HL-60 (cell line): ENCODE results near the gene CGRRF1.

Experiments used
- CTCF ChIP-seq: IDR thresholded peaks from one replicate; pipeline ENCODE4 v1.5.1; 2011; ENCODE audit warnings: low read length, control low read depth, inconsistent platforms; ENCODE audit not compliant: insufficient read depth
- GABPA ChIP-seq: IDR thresholded peaks from 2 replicates; pipeline ENCODE4 v1.6.1; 2012; ENCODE audit warnings: low read depth
- POLR2AphosphoS5 ChIP-seq: IDR thresholded peaks from 2 replicates; pipeline ENCODE4 v1.6.1; 2012; ENCODE audit warnings: low read depth
- REST ChIP-seq: IDR thresholded peaks from 2 replicates; pipeline ENCODE4 v1.6.1; 2012; ENCODE audit warnings: low read depth; ENCODE audit not compliant: insufficient replicate concordance
- SPI1 ChIP-seq: IDR thresholded peaks from 2 replicates; pipeline ENCODE4 v1.6.1; 2012; ENCODE audit warnings: low read depth, mild to moderate bottlenecking, borderline replicate concordance

GRCh38 chr14:54585214-54585613 lies 75.5 kb downstream of the CGRRF1 start:
- TF ChIP-seq REST (no peak), CTCF (no peak), POLR2AphosphoS5 (no peak), GABPA (no peak), SPI1 (no peak)
